H9 (cell line): ENCODE measurements around the gene NUP214. TPM values are rescaled to one million over a fixed set of nuclear protein-coding genes. Genes with fewer than 3 reads are reported as not detected.

Source experiments
- DNase-seq: peaks from one replicate; pipeline ENCODE4 v3.0.0-alpha.2; 2017
- H2AFZ ChIP-seq: one replicate; pipeline ENCODE4 v1.6.1; 2013; ENCODE audit warnings: mild to moderate bottlenecking, low read length, control low read depth, moderate library complexity
- H2AK5ac ChIP-seq: 2 replicates; pipeline ENCODE4 v1.6.1; 2013; ENCODE audit warnings: low read length, control low read depth, mixed read lengths; ENCODE audit not compliant: insufficient read length
- H2BK120ac ChIP-seq: one replicate; pipeline ENCODE4 v1.6.1; 2013; ENCODE audit warnings: low read depth, mild to moderate bottlenecking, low read length, control low read depth, inconsistent platforms; ENCODE audit not compliant: poor library complexity, severe bottlenecking
- H2BK12ac ChIP-seq: 2 replicates; pipeline ENCODE4 v1.6.1; 2013; ENCODE audit warnings: low read length, control low read depth, mixed read lengths, low read depth; ENCODE audit not compliant: insufficient read length
- H2BK15ac ChIP-seq: 2 replicates; pipeline ENCODE4 v1.6.1; 2013; ENCODE audit warnings: low read depth, low read length, control low read depth
- H2BK20ac ChIP-seq: one replicate; pipeline ENCODE4 v1.6.1; 2013; ENCODE audit warnings: low read depth, mild to moderate bottlenecking, low read length, control low read depth, inconsistent platforms; ENCODE audit not compliant: poor library complexity, severe bottlenecking
- H2BK5ac ChIP-seq: 2 replicates; pipeline ENCODE4 v1.6.1; 2013; ENCODE audit warnings: low read length, control low read depth, mixed read lengths; ENCODE audit not compliant: insufficient read length
- H3K14ac ChIP-seq: 2 replicates; pipeline ENCODE4 v1.6.1; 2013; ENCODE audit warnings: low read length, control low read depth; ENCODE audit not compliant: insufficient read depth
- H3K18ac ChIP-seq: 2 replicates; pipeline ENCODE4 v1.6.1; 2013; ENCODE audit warnings: low read depth, mild to moderate bottlenecking, mixed read lengths, low read length, control low read depth; ENCODE audit not compliant: insufficient read length
- H3K23ac ChIP-seq: 2 replicates; pipeline ENCODE4 v1.6.1; 2013; ENCODE audit warnings: low read length, control low read depth, mixed read lengths, low read depth; ENCODE audit not compliant: insufficient read length
- H3K23me2 ChIP-seq: 2 replicates; pipeline ENCODE4 v1.6.1; 2013; ENCODE audit warnings: low read depth, mild to moderate bottlenecking, mixed read lengths, low read length, control low read depth; ENCODE audit not compliant: insufficient read length, poor library complexity, severe bottlenecking
- H3K27ac ChIP-seq: 2 replicates; pipeline ENCODE4 v1.5.1; 2013; ENCODE audit warnings: low read length, control low read depth, mixed read lengths, low read depth; ENCODE audit not compliant: insufficient read length
- H3K27me3 ChIP-seq: 2 replicates; pipeline ENCODE4 v1.6.1; 2013; ENCODE audit warnings: low read length, control low read depth, inconsistent platforms; ENCODE audit not compliant: insufficient read depth
- H3K4ac ChIP-seq: 2 replicates; pipeline ENCODE4 v1.6.1; 2013; ENCODE audit warnings: low read depth, mild to moderate bottlenecking, control low read depth, inconsistent platforms, low read length, moderate library complexity
- H3K4me1 ChIP-seq: 2 replicates; pipeline ENCODE4 v1.6.1; 2013; ENCODE audit warnings: low read length, control low read depth, inconsistent platforms; ENCODE audit not compliant: insufficient read depth
- H3K4me2 ChIP-seq: 2 replicates; pipeline ENCODE4 v1.6.1; 2013; ENCODE audit warnings: low read length, control low read depth, mixed read lengths; ENCODE audit not compliant: insufficient read length, insufficient read depth
- H3K56ac ChIP-seq: 2 replicates; pipeline ENCODE4 v1.6.1; 2013; ENCODE audit warnings: low read depth, mild to moderate bottlenecking, mixed read lengths, low read length, control low read depth; ENCODE audit not compliant: insufficient read length
- H3K79me1 ChIP-seq: 2 replicates; pipeline ENCODE4 v1.6.1; 2013; ENCODE audit warnings: low read depth, mild to moderate bottlenecking, moderate library complexity, low read length, control low read depth, inconsistent platforms; ENCODE audit not compliant: insufficient read depth, poor library complexity, severe bottlenecking
- H3K79me2 ChIP-seq: 2 replicates; pipeline ENCODE4 v1.6.1; 2013; ENCODE audit warnings: low read length, control low read depth, inconsistent platforms; ENCODE audit not compliant: insufficient read depth
- H3K9ac ChIP-seq: 2 replicates; pipeline ENCODE4 v1.6.1; 2013; ENCODE audit warnings: low read length, control low read depth, mixed read lengths; ENCODE audit not compliant: insufficient read length; ENCODE audit errors: extremely low read depth
- H3K9me3 ChIP-seq: one replicate; pipeline ENCODE4 v1.6.1; 2013; ENCODE audit warnings: low read depth, low read length, inconsistent platforms; ENCODE audit not compliant: control insufficient read depth
- H3T11ph ChIP-seq: one replicate; pipeline ENCODE4 v1.6.1; 2013; ENCODE audit warnings: mild to moderate bottlenecking, low read length, control low read depth, inconsistent platforms
- H4K20me1 ChIP-seq: one replicate; pipeline ENCODE4 v1.6.1; 2013; ENCODE audit not compliant: control insufficient read depth, insufficient read length, insufficient read depth
- H4K5ac ChIP-seq: 2 replicates; pipeline ENCODE4 v1.6.1; 2013; ENCODE audit warnings: low read depth, mild to moderate bottlenecking, mixed read lengths, low read length, control low read depth; ENCODE audit not compliant: insufficient read length
- H4K8ac ChIP-seq: replicated peaks from 2 replicates; pipeline ENCODE4 v1.6.1; 2013; ENCODE audit warnings: low read length, control low read depth, mixed read lengths, low read depth; ENCODE audit not compliant: insufficient read length
- H4K91ac ChIP-seq: 2 replicates; pipeline ENCODE4 v1.6.1; 2013; ENCODE audit warnings: low read depth, mild to moderate bottlenecking, moderate library complexity, mixed read lengths, low read length, control low read depth; ENCODE audit not compliant: insufficient read length
- H3K27ac Mint-ChIP-seq, 3 experiments: 2 replicates in 2 of 3; 3 replicates in 1 of 3; pipeline ENCODE4 v1.8.0; 2020 to 2021; ENCODE audit warnings: mixed read lengths in 3 of 3, mild to moderate bottlenecking in 1 of 3, moderate library complexity in 1 of 3
- H3K27me3 Mint-ChIP-seq: 2 replicates; pipeline ENCODE4 v1.8.0; 2021; ENCODE audit warnings: low read depth, mild to moderate bottlenecking, moderate library complexity, mixed read lengths
- H3K36me3 Mint-ChIP-seq, 3 experiments: 2 replicates in 2 of 3; 3 replicates in 1 of 3; pipeline ENCODE4 v1.8.0; 2020 to 2021; ENCODE audit warnings: low read depth in 3 of 3, mixed read lengths in 3 of 3; ENCODE audit not compliant: insufficient read depth in 1 of 3
- H3K4me1 Mint-ChIP-seq, 2 experiments: 2 replicates each; pipeline ENCODE4 v1.8.0; 2020; ENCODE audit warnings: mixed read lengths in 2 of 2
- H3K4me3 Mint-ChIP-seq, 2 experiments: 2 replicates in 1 of 2; 3 replicates in 1 of 2; pipeline ENCODE4 v1.8.0; 2020 to 2021; ENCODE audit warnings: mild to moderate bottlenecking in 2 of 2, mixed read lengths in 2 of 2, moderate library complexity in 1 of 2
- H3K9me3 Mint-ChIP-seq, 2 experiments: 2 replicates in 1 of 2; 3 replicates in 1 of 2; pipeline ENCODE4 v1.8.0; 2020; ENCODE audit warnings: mild to moderate bottlenecking in 2 of 2, mixed read lengths in 2 of 2, moderate library complexity in 1 of 2
- CTCF ChIP-seq: fragments of 200-600 bp; sonication (generic); conservative IDR thresholded peaks from 3 replicates; pipeline ENCODE4 v1.8.0; 2021; ENCODE audit warnings: antibody characterized with exemption, mild to moderate bottlenecking
- WGBS: extraction: QIAGEN DNeasy Blood & Tissue Kit; methylation state at CpG from one replicate; pipeline ENCODE4 v1.1.7; 2013; ENCODE audit warnings: missing lambda C conversion rate, low lambda C conversion rate, mixed read lengths; ENCODE audit not compliant: insufficient read length; ENCODE audit errors: extremely low coverage; 5-methylcytosine and 5-hydroxymethylcytosine counted together
- total RNA-seq: library from RNA; stranded (reverse); gene quantifications from 2 replicates; pipeline ENCODE4 v1.2.1, GENCODE V29; 2021

The NUP214 gene
- total RNA-seq, 1 experiment from 2014 or later = 53.8 TPM

- no peaks in the 10 kb centered on the region for H3K9me3 ChIP-seq
- H3K18ac ChIP-seq = no peak overlapping the region
- peaks cover 0 to 4% (median 3%) of the 10 kb centered on the region in 3 experiments; a peak in 4 of 7 replicates for H3K36me3 Mint-ChIP-seq
- no peaks in the 10 kb centered on the region for H3K79me1 ChIP-seq
- peak overlapping the region in 1 of 3 experiments; percentile 32; a peak in 1 of 7 replicates for H3K27ac Mint-ChIP-seq
- H3K4me2 ChIP-seq = no peak overlapping the region
- H3K27me3 Mint-ChIP-seq = no peaks in the 10 kb centered on the region
- no peak overlapping the region for H4K8ac ChIP-seq
- H3K4me1 Mint-ChIP-seq = peaks cover 8 to 18% of the 10 kb centered on the region in 2 experiments
- H3T11ph ChIP-seq = no peak overlapping the region
- no CpG with 5 or more reads among the region's 11 CpGs for WGBS
- peak; percentile 37 for DNase-seq
- no peak overlapping the region for H3K56ac ChIP-seq
- H3K27ac ChIP-seq = no peak overlapping the region
- H2BK120ac ChIP-seq = no peak overlapping the region
- no peak overlapping the region for H3K9ac ChIP-seq
- H2AFZ ChIP-seq = no peak overlapping the region
- H2BK5ac ChIP-seq = no peak overlapping the region
- no peak overlapping the region for H3K4ac ChIP-seq
- no peak overlapping the region for H4K5ac ChIP-seq
- H3K9me3 Mint-ChIP-seq = no peaks in the 10 kb centered on the region
- peak; percentile 18; the same call in 1 of the 3 replicates for TF ChIP-seq CTCF
- no peaks in the 10 kb centered on the region for H4K20me1 ChIP-seq
- H3K23me2 ChIP-seq = peaks cover 5% of the 10 kb centered on the region
- no peak overlapping the region for H2BK20ac ChIP-seq
- H2BK12ac ChIP-seq = no peak overlapping the region
- H3K4me1 ChIP-seq = no peaks in the 10 kb centered on the region; the same call in 1 of the 2 replicates
- H3K79me2 ChIP-seq = no peaks in the 10 kb centered on the region
- H4K91ac ChIP-seq = no peak overlapping the region
- no peak overlapping the region for H2BK15ac ChIP-seq
- no peak overlapping the region for H3K14ac ChIP-seq
- no peak overlapping the region for H3K23ac ChIP-seq
- no peaks in the 10 kb centered on the region for H3K27me3 ChIP-seq
- no peak overlapping the region for H3K4me3 Mint-ChIP-seq
- no peak overlapping the region for H2AK5ac ChIP-seq
Measured at GRCh38 chr9:131264231-131264630, 138.8 kb downstream of the NUP214 start.
